ENCODE measurements around the gene AP1S1. TPM values are rescaled to one million over a fixed set of nuclear protein-coding genes. Genes with fewer than 3 reads are reported as not detected.

Gene AP1S1
- polyA plus RNA-seq, 1 donor: 17.7 TPM

DNA sequence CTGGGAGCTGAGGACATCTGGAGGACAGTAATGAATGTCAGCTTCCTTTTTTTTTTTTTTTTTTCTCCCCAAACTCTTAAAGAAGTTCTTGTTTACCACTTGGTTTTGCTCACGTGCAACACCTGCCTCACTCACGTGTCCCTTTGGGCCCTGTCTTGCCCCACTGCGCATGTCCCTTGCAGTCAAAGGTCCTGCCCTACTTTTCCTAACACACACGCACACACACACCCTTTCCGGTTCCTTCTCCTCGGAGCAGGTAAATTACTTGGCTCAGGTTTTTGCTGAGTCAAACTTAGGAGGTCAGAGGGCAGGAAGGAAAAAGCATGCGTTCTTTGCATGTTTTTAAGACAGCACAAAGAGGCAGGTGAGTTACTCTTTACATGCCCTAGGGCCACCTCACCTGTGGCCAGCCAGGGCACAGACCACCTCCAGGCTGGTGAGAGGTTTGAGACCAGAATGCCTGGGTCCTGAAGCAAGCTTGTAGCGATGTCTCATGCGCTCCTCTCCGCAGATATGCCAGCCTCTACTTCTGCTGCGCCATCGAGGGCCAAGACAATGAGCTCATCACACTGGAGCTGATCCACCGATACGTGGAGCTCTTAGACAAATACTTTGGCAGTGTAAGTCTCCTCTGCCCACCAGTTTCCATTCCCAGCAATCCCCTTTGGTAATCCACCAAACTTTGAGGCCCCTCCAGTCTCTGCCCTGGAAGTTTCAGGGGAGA, 2.8 kb downstream of the AP1S1 start:
- no peak for DNase-seq (ENCODE audit: low read depth)

DNA sequence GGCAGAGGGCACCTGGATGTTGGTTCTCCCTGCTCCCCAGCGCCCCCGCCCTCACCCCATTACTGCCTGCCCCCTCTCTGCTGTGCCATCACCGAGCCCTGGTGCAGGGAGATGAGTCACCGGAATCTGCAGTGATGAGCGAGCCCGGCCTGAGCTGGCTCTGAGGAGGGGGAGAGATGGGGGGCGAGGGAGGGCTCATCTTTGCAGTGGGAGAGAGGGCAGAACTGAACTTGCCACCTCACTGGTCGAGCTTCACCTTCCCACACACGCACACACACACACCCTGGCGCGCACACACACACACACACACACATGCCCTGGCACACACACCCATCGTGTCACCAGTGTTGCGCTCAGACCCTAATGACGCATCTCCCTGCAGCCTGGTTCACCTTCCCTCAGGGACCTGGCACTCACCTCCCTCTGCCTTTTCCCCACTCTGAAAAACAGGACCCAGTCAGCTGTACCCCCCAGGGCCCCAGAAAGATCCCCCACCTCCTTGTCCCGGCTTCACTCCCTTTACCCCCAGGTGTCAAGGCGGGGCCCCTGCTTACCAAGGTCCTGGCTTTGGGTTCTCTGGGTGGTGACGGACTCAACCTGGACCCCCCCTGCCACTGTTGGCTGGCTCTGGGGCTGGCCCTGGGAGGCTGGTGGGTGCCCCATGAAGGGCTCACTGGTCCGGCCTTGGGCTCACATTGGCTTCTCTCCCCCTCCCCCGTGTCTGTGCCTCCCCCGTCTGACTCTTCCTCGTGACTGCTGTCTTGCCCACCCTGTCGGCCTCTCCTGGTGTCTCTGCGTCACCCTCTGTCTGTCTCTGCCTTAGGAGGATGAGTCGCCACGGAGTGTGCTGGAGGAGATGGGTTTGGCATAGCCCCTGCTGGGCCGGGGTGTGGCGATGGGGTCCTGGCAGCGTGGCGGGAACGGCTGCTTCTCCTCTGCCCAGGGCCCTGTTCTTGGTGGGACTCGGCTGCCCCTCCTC, 5.7 kb downstream of the AP1S1 start:
- no peak for DNase-seq (ENCODE audit: low read depth)

- no peak for DNase-seq (ENCODE audit: low read depth)
Measured at GRCh38 chr7:101160910-101161309, 6.6 kb downstream of the AP1S1 start.

GRCh38 chr7:101161692-101162471, 7.6 kb downstream of the AP1S1 start:
- DNase-seq (ENCODE audit: low read depth): no peak

- no peak for DNase-seq (ENCODE audit: low read depth)
Measured at GRCh38 chr7:101162551-101163278, 8.4 kb downstream of the AP1S1 start.

DNA sequence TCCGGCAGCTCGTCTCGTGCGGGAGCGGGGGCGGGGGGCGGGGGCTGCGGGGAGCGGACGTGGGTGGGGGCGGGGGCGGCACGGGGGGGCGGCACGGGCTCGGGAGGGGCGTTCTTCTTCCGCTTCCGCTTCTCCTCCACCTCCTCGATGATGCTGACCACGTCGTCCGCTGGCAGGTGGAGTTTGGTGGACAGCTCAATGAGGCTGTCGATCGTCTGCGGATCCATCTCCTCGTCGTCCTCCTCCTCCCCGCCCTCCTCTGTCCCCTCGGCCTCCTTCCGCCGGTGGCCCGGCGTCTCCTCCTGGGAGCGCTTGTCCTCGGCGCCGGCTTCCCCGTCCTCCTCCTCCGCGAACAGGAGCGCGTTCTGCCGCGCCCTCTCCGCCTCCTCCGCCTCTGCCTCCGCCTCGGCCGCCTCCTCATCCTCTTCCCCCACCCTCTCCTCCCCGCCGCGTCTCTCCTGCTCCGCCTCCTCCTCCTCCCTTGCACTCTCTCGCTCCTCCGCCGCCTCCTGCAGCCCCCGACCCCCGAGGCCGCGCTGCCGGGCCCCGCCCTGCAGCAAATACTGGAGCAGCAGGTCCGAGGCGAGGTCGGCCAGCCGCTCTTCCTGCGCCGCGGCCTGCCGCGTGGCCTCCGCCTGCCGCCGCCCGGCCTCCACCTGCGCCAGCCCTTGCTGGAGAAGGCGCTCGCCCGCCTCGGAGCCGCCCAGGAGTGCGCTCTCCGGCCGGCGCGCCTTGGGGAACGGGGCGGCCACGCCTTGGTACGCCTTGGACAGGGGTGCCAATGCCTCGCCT, 9.2 kb downstream of the AP1S1 start:
- DNase-seq (ENCODE audit: low read depth): no peak

DNA sequence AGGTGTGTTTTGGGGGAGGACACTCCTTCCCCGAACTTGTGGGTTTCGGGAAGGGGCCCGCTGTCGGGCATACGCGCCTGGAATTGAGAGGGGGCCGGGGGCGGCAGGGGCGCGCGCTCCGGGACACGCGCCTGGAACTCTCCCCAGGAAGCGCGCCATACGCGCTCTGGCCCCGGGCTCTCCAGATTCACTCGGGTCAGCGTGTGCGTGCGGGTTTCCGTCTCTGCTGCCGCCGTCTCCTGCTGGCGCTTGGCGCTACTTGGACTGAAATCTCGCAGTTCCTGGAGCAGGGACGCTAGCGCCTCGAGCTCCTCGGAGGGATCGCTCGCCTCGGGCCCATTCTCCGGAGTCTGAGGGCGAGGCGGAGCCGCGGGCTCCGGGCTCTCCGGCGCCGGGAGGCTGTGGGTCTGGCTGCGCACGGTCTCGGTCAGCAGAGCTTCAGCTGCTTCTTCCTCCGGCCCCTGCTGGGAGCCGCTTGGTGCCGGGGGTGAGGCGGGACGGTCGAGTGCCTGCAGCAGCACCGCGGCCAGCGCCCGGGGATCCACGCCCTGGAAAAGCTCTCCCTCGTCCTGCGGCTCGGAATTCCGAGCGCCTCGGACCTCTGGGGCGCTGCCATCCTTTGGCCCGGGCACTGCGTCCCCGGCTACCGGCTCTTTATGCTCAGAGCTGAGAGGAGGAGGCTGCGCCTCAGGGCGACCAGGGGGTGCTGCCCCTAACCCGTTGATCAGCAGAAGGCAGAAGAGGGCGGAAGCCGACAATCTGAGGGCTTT, 10.0 kb downstream of the AP1S1 start:
- DNase-seq (ENCODE audit: low read depth): no peak

GRCh38 chr7:101165075-101165957, 11.0 kb downstream of the AP1S1 start, which contains the start of gene VGF:
VGF (minus strand) TSS chr7:101165569; CDS start chr7:101164843, 726 bp downstream.
- DNase-seq (ENCODE audit: low read depth): peak; percentile 54

DNA sequence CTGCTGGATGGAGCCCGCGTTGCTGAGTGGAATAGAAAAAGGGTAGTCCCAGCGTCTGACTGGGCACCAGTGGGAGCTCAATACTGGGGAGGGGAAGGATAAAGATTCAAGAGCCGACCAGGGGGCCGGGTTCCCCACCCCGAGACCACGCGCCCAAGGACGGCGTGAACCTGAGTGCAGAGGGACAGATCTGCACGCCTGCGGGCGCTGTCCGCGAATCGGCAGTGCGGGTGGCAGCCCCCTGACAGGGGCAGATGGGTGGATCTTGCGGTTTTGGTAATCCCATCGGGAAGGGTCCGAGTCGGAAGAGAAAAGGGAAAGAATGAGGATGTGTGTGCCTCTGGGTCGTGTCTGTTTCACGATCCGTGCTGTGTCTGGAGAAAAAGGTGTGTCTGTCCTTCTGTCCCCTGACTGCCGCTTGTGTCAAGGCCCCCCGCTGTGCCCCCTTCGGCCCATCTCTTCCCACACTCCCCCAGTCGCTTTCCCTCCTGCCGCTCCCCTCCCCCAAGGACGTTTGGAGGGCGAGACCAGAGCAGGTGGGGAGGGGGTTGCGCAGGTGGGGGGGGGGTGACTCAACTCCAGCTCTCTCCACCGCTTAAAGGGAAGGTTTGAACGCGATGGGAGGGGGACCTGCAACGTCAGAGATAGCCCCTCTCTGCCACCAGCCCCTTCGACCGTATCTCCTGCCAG, 11.8 kb downstream of the AP1S1 start:
- DNase-seq (ENCODE audit: low read depth): no peak

DNA sequence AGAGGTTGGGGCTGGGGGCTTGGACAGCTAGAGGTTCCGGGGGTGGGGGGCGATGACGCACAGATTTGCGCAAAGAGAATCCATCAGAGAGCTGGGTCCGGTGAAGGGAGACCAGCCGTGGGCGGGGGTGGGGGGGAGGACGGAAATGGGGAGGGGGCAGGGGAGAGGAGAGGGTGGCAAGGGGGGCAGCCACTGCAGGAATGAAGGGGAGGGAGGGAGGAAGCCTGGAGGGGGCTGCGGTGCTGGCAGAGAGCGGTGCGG, 12.3 kb downstream of the AP1S1 start:
- no peak for DNase-seq (ENCODE audit: low read depth)

GRCh38 chr7:101166909-101167644, 12.8 kb downstream of the AP1S1 start:
- no peak for DNase-seq (ENCODE audit: low read depth)

GRCh38 chr7:101167645-101168411, 13.6 kb downstream of the AP1S1 start:
- DNase-seq (ENCODE audit: low read depth): no peak

DNA sequence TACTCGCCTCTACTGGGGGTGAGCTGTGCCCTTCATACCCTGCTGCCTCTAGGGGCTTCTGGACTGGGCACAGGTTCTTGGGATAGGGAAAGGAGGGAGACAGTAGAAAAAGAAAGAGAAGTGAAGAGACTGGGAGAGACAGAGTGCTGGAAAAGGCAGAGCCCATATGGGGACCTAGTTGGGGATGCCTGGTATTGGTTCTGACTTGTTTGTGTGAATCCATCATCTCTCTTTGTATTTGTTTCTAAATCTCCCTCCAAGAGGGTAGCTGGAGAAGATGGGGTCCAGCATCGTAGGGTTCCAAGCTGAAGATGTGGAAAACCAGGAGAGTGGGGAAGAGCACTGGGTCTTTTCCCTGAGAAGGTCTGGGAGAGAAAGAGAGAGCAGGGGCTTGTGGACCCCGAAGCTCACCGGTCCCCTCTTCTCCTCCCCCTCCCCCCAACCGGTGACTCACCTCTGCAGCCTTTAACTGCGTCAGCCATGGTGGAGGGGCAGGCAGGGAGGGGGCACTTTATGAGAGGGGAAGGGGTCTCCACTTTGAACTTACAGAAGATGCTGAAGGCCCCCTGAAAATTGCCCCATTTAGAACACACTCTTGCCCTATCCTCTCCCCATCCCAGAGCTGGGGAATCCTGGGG, 14.3 kb downstream of the AP1S1 start:
- DNase-seq (ENCODE audit: low read depth): no peak

GRCh38 chr7:101169110-101169837, 15.0 kb downstream of the AP1S1 start:
- DNase-seq (ENCODE audit: low read depth): no peak

DNA sequence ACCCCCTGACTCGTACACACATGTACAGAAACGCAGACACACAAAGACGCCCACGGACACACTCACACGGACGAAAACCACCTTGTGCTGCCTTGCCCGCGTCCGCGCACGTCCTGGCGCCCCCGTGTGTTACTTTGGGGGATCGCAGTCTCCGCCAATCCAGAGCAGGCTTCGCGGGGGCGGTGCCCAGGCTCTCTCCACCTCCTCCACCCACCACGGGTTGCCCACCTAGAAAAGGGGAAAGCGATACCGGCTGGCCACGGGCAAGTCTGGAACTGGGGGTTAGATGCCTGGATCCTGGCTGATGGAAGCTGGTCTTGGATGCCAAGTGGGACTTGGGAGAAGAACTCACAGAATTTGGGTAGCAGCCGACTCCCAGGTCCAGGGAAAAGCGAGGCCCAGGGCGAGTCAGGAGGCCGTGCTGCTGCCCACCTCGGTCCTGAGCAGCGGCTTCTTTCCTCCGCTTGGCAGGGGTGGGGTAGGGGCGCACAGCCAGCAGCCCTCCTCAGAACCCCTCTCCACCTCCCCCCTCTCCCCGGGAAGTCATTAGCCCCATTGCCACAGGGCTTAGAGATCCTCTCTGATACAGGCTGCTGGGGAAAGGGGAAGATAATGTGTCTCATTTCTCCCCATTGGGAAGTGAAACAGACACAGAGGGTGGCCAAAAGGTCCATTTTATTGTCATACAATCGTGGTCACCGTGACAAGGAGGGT, 15.7 kb downstream of the AP1S1 start:
- DNase-seq (ENCODE audit: low read depth): no peak
